ENCODE results near the gene COASY.
A peak's percentile ranks its signal among the peaks of the same experiment; 100 is the strongest.

The COASY gene

GRCh38 chr17:42561897-42562387 lies at the start of gene COASY:
COASY (plus strand) TSS chr17:42562148; CDS start chr17:42562623, 475 bp downstream.
- peak; percentile 92 for DNase-seq

DNA sequence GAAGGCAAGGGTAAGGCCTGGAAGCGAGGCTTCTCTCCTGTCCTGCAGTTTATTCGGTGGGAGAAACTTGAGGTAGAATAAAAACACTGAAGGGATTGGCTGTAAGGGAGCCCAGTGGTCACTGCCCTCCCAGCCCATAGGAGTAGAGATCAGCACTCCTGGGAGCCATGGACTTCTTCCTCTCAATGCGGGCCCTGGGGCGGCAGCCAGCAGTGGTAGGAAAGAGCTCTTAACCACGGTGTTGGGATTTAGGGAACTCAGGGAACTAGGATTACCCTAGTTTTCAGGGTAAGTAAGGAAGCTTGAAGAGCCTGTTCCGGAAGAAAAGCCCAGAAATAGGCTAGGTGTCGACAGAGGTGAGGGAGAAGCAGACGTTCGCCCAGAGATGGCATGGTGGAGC lies 49.7 kb upstream of the COASY start:
- DNase-seq: no peak

GRCh38 chr17:42512733-42513251 lies 49.2 kb upstream of the COASY start:
- no peak for DNase-seq

- no peak for DNase-seq
Measured at GRCh38 chr17:42513686-42514085, 48.3 kb upstream of the COASY start.

DNA sequence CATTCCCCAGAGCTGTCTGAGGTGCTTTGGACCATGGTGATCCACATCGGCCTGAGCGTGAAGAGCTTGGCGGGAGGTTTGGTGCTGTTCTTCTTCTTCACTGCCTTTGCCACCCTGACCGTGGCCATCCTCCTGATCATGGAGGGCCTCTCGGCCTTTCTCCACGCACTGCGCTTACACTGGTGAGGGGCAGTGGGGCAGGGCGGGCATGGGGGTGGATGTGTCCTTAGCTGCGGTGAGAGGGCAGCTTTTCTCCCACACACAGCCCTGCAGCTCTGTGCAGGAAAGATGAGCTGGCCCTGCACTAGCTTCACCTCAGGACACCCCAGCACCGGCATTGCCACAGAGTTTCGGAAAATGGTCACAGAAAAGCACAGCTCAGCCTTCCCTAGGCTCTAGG lies 47.7 kb upstream of the COASY start:
- DNase-seq: no peak

- DNase-seq: no peak
Measured at GRCh38 chr17:42514867-42515266, 47.1 kb upstream of the COASY start.

DNA sequence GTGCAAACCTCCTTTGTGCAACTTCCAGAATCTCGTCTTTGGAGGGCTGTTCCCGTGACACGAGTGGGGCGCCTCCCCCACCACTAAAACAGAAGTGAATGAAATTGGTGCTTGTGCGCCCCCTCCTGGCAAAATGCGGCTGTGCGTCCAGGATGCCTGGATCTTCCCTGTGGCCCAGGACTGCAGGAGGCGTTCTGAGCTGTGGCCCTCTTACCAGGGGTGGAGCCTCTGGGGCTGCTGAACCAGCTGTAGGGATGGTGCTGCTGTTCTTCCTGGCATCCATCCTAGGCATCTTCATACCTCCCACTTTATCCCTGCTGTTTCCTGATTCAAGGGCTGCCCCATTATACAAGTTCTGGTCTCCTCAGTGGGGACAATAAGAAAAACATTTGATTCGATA lies 44.4 kb upstream of the COASY start:
- peak; percentile 83 for DNase-seq

GRCh38 chr17:42518046-42518754 lies 43.7 kb upstream of the COASY start:
- DNase-seq: no peak

GRCh38 chr17:42518755-42519545 lies 43.0 kb upstream of the COASY start:
- DNase-seq: no peak

DNA sequence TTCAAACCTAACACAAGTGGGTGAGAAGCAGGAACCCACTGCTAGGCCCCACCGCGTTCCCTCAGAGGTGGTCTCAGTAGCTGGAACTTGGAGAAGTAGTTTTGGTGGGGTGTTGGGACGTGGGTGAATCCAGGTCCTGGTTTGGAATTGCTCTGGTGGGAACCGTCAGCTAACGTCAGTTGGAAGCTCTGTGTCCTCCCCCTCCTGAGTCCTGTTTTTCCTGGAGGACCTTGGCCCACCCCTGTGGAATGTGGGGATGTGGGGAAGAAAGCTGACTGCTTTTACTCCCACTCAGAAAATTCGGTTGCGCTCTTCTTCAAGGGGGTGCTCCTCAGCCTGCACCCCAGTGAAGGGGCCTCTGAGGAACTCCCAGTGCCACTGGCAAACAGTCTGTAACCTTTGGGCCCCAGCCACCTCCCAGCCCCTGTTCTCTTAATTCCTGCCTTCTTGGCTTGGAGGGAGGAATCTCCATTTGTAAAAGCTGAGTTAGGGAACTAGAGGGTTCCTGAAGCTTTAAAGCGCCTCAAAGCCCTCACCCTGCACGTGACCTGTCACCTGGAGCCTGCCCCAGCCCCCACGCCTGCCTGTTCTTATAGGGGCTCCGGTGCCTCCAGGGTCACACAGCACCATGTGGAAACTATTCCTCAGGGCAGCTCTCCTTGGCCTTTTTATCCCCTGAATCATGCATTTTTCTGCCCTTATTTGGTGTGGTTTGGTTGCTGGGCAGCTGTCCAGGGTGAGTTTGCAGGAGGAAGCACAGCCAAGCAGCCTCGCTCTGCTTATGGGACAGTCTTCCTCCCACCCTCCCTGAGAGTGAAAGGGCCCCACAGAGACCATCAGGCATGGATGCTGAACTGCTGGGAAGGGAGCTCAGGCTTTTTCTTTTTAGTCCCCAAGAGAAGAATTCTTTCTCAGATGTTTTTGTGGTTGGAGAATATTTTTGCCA lies 42.1 kb upstream of the COASY start:
- DNase-seq: no peak

DNA sequence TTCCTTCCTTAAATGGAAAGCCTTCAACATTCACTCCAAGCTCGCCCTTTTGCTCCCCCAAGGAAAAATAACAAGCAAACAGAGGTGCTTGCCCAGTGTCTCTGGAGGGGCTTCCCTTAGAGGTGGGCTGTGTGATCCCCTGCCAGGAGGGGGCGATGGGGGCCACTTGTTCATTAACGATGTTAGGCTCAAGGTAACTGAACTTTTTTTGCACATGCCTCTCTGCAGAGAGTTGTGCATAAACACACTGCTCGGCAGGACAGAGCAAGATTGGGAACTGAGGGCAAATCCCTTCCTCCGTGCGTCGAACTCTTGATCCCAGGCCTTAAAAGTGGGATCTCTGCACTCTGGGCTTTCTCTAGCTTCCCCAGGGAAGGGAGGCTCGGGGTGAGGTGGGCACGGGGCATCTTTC lies 41.4 kb upstream of the COASY start:
- peak; percentile 13 for DNase-seq

- DNase-seq: peak; percentile 11
Measured at GRCh38 chr17:42521036-42521435, 40.9 kb upstream of the COASY start.

DNA sequence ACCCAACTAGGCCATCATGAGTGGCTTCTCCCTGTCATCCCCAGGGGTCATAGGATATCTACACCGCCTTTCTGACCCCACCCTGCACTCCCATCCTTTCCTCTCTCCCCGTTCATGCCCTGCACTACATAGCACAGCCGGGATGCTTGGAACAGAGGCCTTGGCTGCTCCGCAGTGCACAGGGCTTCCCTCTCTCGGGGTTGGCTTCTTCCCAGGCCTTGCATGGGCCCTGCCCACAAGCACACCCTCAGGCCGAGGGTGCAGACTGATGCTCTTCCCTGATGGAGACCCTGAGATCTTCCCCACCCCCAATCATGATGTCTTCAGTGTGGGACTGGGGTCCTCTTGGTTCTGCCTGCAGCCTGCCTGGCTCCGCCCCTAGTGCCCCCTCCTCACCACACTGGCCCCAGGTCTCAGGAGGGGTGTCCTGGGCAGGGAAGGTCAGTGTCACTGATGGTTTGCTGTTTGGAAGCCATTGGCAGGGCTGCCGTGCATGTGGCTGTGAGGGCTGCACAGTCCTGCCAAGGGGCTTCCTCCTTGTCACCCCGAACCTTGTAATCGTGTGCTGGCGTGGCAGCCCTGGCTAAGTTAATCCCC lies 40.2 kb upstream of the COASY start:
- DNase-seq: no peak

GRCh38 chr17:42522263-42522790 lies 39.6 kb upstream of the COASY start:
- no peak for DNase-seq

- no peak for DNase-seq
Measured at GRCh38 chr17:42522798-42523278, 39.1 kb upstream of the COASY start.

DNA sequence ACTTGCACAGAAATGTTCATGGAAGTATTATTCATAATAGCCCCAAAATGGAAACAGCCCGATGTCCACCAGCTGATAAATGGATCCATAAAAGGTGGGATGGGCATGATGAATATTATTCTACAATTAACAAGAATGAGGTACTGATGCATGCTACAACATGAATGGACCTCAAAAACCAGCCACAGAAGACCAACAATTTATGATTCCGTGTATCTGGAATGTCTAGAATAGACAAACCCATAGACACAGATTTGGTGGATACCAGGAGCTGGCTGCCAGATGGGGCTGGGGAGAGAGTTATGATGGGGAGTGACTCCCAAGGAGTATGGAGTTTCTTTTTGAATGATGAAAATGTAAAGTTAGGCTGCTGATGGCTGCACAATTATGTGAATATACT lies 36.7 kb upstream of the COASY start:
- DNase-seq: no peak

GRCh38 chr17:42526031-42526444 lies 35.9 kb upstream of the COASY start:
- DNase-seq: no peak

DNA sequence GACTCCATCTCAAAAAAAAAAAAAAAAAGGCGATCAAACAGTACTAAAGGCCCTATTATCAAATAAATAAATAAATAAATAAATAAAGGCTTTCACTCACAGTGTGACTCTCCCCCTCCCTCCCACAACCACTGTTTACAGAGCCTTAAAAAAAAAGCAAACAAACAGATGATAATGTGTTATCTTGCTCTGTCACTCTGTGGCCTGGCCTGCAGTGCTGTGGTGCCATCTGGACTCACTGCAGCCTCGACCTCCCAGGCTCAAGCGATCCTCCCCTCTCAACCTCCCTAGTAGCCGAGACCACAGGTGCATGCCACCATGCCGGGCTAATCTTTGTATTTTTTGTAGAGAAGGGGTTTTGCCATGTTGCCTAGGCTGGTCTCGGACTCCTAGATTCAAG lies 34.0 kb upstream of the COASY start:
- DNase-seq: no peak

DNA sequence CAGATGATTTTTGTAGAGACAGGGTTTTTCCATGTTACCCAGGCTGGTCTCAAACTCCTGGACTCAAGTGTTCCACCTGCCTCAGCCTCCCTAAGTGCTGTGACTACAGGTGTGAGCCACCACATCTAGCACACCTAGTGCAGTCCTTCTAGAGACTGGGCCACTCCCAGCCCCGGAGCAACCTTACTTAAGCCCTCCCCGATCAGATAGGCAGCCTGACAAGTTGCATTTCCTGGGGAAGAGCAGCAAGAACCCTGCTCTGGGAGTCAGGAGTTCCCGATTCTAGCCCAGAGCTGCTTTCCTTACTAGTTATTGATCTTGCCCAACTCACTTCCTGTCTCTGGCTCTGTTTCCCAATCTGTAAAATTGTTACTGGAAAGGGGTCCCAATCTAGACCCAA lies 32.9 kb upstream of the COASY start:
- no peak for DNase-seq

DNA sequence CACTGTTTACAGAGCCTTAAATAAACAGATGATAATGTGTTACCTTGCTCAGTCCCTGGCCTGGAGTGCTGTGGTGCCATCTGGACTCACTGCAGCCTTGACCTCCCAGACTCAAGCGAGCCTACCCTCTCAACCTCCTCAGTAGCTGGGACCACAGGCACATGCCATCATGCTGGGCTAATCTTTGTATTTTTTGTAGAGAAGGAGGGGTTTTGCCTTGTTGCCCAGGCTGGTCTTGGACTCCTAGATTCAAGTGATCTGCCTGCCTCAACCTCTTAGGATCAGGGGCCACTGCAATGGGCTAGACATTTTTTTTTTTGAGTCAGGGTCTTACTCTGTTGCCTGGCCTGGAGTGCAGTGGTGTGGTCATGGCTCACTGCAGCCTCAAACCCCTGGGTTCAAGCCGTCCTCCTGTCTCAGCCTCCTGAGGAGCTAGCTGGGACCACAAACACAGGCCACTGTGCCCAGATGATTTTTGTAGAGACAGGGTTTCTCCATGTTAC lies 30.9 kb upstream of the COASY start:
- DNase-seq: no peak

- peak; percentile 60 for DNase-seq
Measured at GRCh38 chr17:42531455-42532354, 30.2 kb upstream of the COASY start.

Data from activated naive CD4-positive, alpha-beta T cell treated with Interleukin-2 at 50 U/mL for 16 hours (primary cell).